ENCODE data around the gene RPS21. TPM values are rescaled to one million over a fixed set of nuclear protein-coding genes. Genes with fewer than 3 reads are reported as not detected.

RPS21 gene
- total and polyA plus RNA-seq, 2 of the 13 experiments (the other 11 are each of a cell fraction or from before 2014, with no cell fraction given) = 2,647 to 11,063 TPM

- TF ChIP-seq HNF1A (IDR thresholded peaks at IDR 0.05; ENCODE audit: low read depth) (no peak), HNF1A (CRISPR knock-in tag; IDR thresholded peaks at IDR 0.05; ENCODE audit: borderline replicate concordance) (no peak), NCOR1 (IDR thresholded peaks at IDR 0.05; ENCODE audit: borderline replicate concordance, low read length) (no peak; the same call in 1 of the 2 replicates), ZNF326 (CRISPR knock-in tag; IDR thresholded peaks at IDR 0.05; ENCODE audit: borderline replicate concordance) (no peak), RELA (CRISPR knock-in tag; IDR thresholded peaks at IDR 0.05) (no peak), ZKSCAN1 (IDR thresholded peaks at IDR 0.05; ENCODE audit: low read length) (no peak), NR2F2 (IDR thresholded peaks at IDR 0.05; ENCODE audit: borderline replicate concordance, low read depth) (peak; percentile 90; the same call in 1 of the 2 replicates), BORCS8-MEF2B (CRISPR knock-in tag; IDR thresholded peaks at IDR 0.05) (no peak), GABPB1 (CRISPR knock-in tag; IDR thresholded peaks at IDR 0.05) (no peak), CBX2 (IDR thresholded peaks at IDR 0.05; ENCODE audit: low read depth, low read length) (no peak), CBX2 (CRISPR knock-in tag; IDR thresholded peaks at IDR 0.05; ENCODE audit: low read depth) (no peak), ZSCAN12 (CRISPR knock-in tag; IDR thresholded peaks at IDR 0.05) (no peak), KLF11 (CRISPR knock-in tag; IDR thresholded peaks at IDR 0.05) (no peak), SAP130 (CRISPR knock-in tag; IDR thresholded peaks at IDR 0.05; ENCODE audit: low read depth) (peak; percentile 43; the same call in 1 of the 2 replicates), GMEB1 (CRISPR knock-in tag; IDR thresholded peaks at IDR 0.05; ENCODE audit: borderline replicate concordance) (no peak), RFXAP (CRISPR knock-in tag; IDR thresholded peaks at IDR 0.05; ENCODE audit: borderline replicate concordance) (no peak), ZNF770 (CRISPR knock-in tag; IDR thresholded peaks at IDR 0.05) (no peak), ZNF263 (CRISPR knock-in tag; IDR thresholded peaks at IDR 0.05) (0 out of 2 replicates have a peak, but pooled peaks have one; percentile 31), ELF3 (CRISPR knock-in tag; IDR thresholded peaks at IDR 0.05) (0 out of 2 replicates have a peak, but pooled peaks have one; percentile 16), ZBTB43 (CRISPR knock-in tag; conservative IDR thresholded peaks at IDR 0.05) (no peak), TOPORS (CRISPR knock-in tag; IDR thresholded peaks at IDR 0.05) (no peak)
Observed at GRCh38 chr20:62406635-62407176, 19.8 kb downstream of the RPS21 start (continued).

Data from HepG2 (cell line).